ENCODE results near the gene CERS6.

Gene CERS6

GRCh38 chr2:168538133-168538532 lies 82.1 kb downstream of the CERS6 start:
- H3K27ac Mint-ChIP-seq (ENCODE audit: low read depth) = no peak overlapping the region
- H3K4me1 Mint-ChIP-seq = peaks cover 16% of the 10 kb centered on the region
- DNase-seq (ENCODE audit: low spot score in 2 of 2) (no peak), ATAC-seq (replicated peaks; ENCODE audit: extremely low read depth, poor library complexity, severe bottlenecking) (no peak)
- no peaks in the 10 kb centered on the region for H3K36me3 Mint-ChIP-seq (ENCODE audit: insufficient read depth)
- peaks cover 4% of the 10 kb centered on the region for H3K9me3 Mint-ChIP-seq
- H3K4me3 Mint-ChIP-seq = no peak overlapping the region
- no peaks in the 10 kb centered on the region for H3K27me3 Mint-ChIP-seq

DNA sequence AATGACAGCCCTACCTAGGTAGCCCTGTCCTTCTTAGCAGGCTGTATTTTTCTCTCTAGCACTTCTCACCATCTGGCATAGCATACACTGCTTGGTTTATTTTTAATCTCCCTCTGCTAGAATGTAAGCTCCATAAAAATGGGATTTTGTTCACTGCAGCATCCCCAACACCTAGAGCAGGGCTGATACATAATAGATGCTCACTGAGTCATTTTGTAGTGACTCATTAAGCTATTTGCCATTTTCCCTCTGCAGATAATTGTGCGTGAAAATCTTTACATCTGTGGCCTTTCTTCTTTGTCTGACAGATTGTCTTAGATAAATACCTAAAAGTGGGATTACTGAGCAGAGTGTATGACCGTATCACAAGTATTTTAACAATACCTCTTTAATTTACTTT lies 82.5 kb downstream of the CERS6 start:
- H3K27ac Mint-ChIP-seq (ENCODE audit: low read depth) = no peak overlapping the region
- no peak overlapping the region for H3K4me3 Mint-ChIP-seq
- H3K4me1 Mint-ChIP-seq = peaks cover 12% of the 10 kb centered on the region
- peaks cover 4% of the 10 kb centered on the region for H3K9me3 Mint-ChIP-seq
- no peaks in the 10 kb centered on the region for H3K36me3 Mint-ChIP-seq (ENCODE audit: insufficient read depth)
- ATAC-seq (replicated peaks; ENCODE audit: extremely low read depth, poor library complexity, severe bottlenecking) (no peak), DNase-seq (ENCODE audit: low spot score in 2 of 2) (no peak)
- H3K27me3 Mint-ChIP-seq = no peaks in the 10 kb centered on the region

DNA sequence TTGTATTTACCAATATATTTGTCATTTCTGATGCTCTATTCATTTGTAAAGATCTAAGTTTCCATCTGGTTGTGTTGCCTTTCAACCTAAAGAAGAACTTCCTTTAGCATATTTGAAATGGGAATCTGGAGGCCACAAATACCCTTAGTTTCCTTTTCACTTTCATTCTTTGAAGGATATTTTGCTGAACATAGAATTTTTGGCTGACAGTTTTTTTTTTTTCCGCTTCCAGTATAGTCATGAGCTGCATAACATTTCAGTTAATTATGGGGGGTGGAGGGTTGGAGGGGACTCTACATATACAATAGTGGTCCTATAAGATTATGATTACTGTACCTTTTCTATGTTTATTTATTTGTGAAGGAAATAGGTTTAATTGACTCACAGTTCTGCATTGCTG lies 83.9 kb downstream of the CERS6 start:
- H3K4me3 Mint-ChIP-seq = no peak overlapping the region
- no peak overlapping the region for H3K27ac Mint-ChIP-seq (ENCODE audit: low read depth)

GRCh38 chr2:168541858-168542257 lies 85.8 kb downstream of the CERS6 start:
- Mint-ChIP-seq H3K9me3 (peaks cover 4% of the 10 kb centered on the region), H3K36me3 (ENCODE audit: insufficient read depth) (no peaks in the 10 kb centered on the region), H3K27ac (ENCODE audit: low read depth) (no peak overlapping the region), H3K4me3 (no peak overlapping the region), H3K27me3 (no peaks in the 10 kb centered on the region), H3K4me1 (peaks cover 7% of the 10 kb centered on the region)
- no peak for ATAC-seq (replicated peaks; ENCODE audit: extremely low read depth, poor library complexity, severe bottlenecking)
- no peak for DNase-seq (ENCODE audit: low spot score in 2 of 2)

More for the DNA sequence above, 83.9 kb downstream of the CERS6 start:
- peaks cover 4% of the 10 kb centered on the region for H3K9me3 Mint-ChIP-seq
- no peaks in the 10 kb centered on the region for H3K27me3 Mint-ChIP-seq
- DNase-seq (ENCODE audit: low spot score in 2 of 2) (no peak), ATAC-seq (replicated peaks; ENCODE audit: extremely low read depth, poor library complexity, severe bottlenecking) (no peak)
- H3K4me1 Mint-ChIP-seq = peaks cover 7% of the 10 kb centered on the region
- H3K36me3 Mint-ChIP-seq (ENCODE audit: insufficient read depth) = no peaks in the 10 kb centered on the region

DNA sequence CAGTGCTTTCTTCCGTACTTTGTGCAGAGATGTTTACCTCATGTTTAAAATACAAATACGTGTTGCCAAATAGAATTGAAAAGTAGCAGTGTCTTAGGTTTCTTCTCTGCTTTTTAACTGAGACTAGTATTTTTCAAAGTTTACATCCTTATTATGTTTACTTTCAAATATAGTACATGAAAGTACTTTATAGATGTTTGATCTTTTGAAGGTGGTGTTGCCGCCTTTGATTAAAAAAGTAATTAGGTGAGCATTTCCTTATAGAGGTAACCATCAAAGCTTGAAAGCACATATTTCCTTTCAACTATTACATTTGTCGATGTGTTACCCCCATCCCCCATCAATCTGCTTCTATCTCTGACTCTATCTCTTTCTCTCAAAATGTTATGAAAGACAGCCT lies 87.0 kb downstream of the CERS6 start:
- ATAC-seq (replicated peaks; ENCODE audit: extremely low read depth, poor library complexity, severe bottlenecking) (no peak), DNase-seq (ENCODE audit: low spot score in 2 of 2) (no peak)
- peaks cover 4% of the 10 kb centered on the region for H3K9me3 Mint-ChIP-seq
- H3K4me3 Mint-ChIP-seq = no peak overlapping the region
- no peaks in the 10 kb centered on the region for H3K27me3 Mint-ChIP-seq
- no peaks in the 10 kb centered on the region for H3K36me3 Mint-ChIP-seq (ENCODE audit: insufficient read depth)
- peaks cover 1% of the 10 kb centered on the region for H3K4me1 Mint-ChIP-seq
- no peak overlapping the region for H3K27ac Mint-ChIP-seq (ENCODE audit: low read depth)

DNA sequence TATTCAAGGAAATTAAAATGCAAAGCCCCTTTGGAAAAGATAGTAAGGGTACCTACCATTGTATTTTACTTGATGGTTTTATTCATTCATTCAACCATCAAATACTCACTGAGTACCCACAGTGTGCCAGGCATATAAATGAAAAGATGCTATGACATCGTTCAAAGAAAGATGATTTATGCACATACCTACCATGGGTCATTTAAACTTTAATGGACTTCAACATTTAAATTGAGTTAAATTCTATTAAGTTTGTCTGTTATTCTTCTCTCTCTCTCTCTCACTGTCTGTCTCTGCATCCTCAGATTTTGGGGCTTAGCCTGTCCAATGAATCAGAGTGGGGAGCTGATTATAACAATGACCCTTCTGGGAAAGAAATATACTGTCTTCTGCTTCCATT lies 87.9 kb downstream of the CERS6 start:
- Mint-ChIP-seq H3K36me3 (ENCODE audit: insufficient read depth) (no peaks in the 10 kb centered on the region), H3K4me3 (no peak overlapping the region), H3K27me3 (no peaks in the 10 kb centered on the region), H3K4me1 (no peaks in the 10 kb centered on the region), H3K9me3 (peaks cover 4% of the 10 kb centered on the region), H3K27ac (ENCODE audit: low read depth) (no peak overlapping the region)
- ATAC-seq (replicated peaks; ENCODE audit: extremely low read depth, poor library complexity, severe bottlenecking) (no peak), DNase-seq (ENCODE audit: low spot score in 2 of 2) (no peak)

- no peaks in the 10 kb centered on the region for H3K4me1 Mint-ChIP-seq
- H3K27ac Mint-ChIP-seq (ENCODE audit: low read depth) = no peak overlapping the region
- H3K36me3 Mint-ChIP-seq (ENCODE audit: insufficient read depth) = no peaks in the 10 kb centered on the region
- H3K4me3 Mint-ChIP-seq = no peak overlapping the region
- DNase-seq (ENCODE audit: low spot score in 2 of 2) (no peak), ATAC-seq (replicated peaks; ENCODE audit: extremely low read depth, poor library complexity, severe bottlenecking) (no peak)
- H3K9me3 Mint-ChIP-seq = peaks cover 3% of the 10 kb centered on the region
- no peaks in the 10 kb centered on the region for H3K27me3 Mint-ChIP-seq
These were observed 89.5 kb downstream of the CERS6 start for GRCh38 chr2:168545439-168546082.

- no peaks in the 10 kb centered on the region for H3K36me3 Mint-ChIP-seq (ENCODE audit: insufficient read depth)
- H3K27ac Mint-ChIP-seq (ENCODE audit: low read depth) = no peak overlapping the region
- no peak overlapping the region for H3K4me3 Mint-ChIP-seq
- no peaks in the 10 kb centered on the region for H3K27me3 Mint-ChIP-seq
- ATAC-seq (replicated peaks; ENCODE audit: extremely low read depth, poor library complexity, severe bottlenecking) = no peak
- no peaks in the 10 kb centered on the region for H3K4me1 Mint-ChIP-seq
- DNase-seq (ENCODE audit: low spot score in 2 of 2) = no peak
- no peaks in the 10 kb centered on the region for H3K9me3 Mint-ChIP-seq
These were observed 94.6 kb downstream of the CERS6 start for GRCh38 chr2:168550670-168551069.

DNA sequence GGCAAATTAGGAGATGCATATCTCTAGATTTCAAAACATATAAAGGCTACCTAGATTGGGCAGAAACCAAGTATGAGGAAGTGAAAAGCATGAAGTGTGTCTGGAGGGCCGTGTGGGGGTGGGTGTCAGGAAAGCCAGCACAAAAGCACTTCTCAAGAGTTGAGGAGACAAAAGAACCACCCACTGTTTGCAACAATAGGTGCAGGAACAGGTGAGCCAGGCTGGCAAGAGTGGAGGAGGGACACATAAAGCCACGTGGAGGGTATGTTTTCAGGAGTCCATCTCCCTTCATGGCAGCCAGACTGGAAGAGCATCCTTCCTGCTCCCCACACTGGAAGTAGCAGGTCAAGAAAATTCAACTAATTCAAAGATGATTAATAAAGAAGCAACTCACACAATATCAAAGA lies 96.4 kb downstream of the CERS6 start:
- Mint-ChIP-seq H3K27me3 (no peaks in the 10 kb centered on the region), H3K4me1 (no peaks in the 10 kb centered on the region), H3K4me3 (no peak overlapping the region), H3K27ac (ENCODE audit: low read depth) (no peak overlapping the region), H3K36me3 (ENCODE audit: insufficient read depth) (no peaks in the 10 kb centered on the region), H3K9me3 (no peaks in the 10 kb centered on the region)
- ATAC-seq (replicated peaks; ENCODE audit: extremely low read depth, poor library complexity, severe bottlenecking) = no peak
- DNase-seq (ENCODE audit: low spot score in 2 of 2) = no peak

DNA sequence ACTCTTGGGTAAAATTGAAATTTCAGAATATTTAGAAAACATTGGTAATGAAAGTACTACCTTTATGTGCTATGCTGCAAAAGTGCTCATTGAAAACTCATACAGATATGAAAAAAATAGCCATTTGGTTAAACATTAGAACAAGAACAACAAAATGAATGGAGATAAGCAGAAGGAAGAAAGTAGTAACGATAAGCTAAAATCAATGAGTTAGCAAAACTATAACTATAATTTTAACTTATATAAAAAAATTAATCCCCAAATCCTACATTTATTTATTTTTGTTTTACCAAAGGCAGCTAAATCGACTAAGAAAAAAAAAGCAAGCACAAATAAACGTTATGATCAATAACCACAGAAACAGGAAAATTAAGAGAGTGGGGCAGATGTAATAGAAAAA lies 99.2 kb downstream of the CERS6 start:
- ATAC-seq (replicated peaks; ENCODE audit: extremely low read depth, poor library complexity, severe bottlenecking) = no peak
- H3K27ac Mint-ChIP-seq (ENCODE audit: low read depth) = no peak overlapping the region

GRCh38 chr2:168559187-168559586 lies 103.1 kb downstream of the CERS6 start:
- no peaks in the 10 kb centered on the region for H3K27me3 Mint-ChIP-seq
- no peaks in the 10 kb centered on the region for H3K9me3 Mint-ChIP-seq
- DNase-seq (ENCODE audit: low spot score in 2 of 2) (no peak), ATAC-seq (replicated peaks; ENCODE audit: extremely low read depth, poor library complexity, severe bottlenecking) (no peak)
- H3K4me1 Mint-ChIP-seq = no peaks in the 10 kb centered on the region
- peaks cover 4% of the 10 kb centered on the region for H3K36me3 Mint-ChIP-seq (ENCODE audit: insufficient read depth)
- no peak overlapping the region for H3K4me3 Mint-ChIP-seq
- no peak overlapping the region for H3K27ac Mint-ChIP-seq (ENCODE audit: low read depth)

More for the DNA sequence above, 99.2 kb downstream of the CERS6 start:
- H3K36me3 Mint-ChIP-seq (ENCODE audit: insufficient read depth) = peaks cover 1% of the 10 kb centered on the region
- H3K9me3 Mint-ChIP-seq = no peaks in the 10 kb centered on the region
- no peak for DNase-seq (ENCODE audit: low spot score in 2 of 2)
- no peaks in the 10 kb centered on the region for H3K27me3 Mint-ChIP-seq
- no peak overlapping the region for H3K4me3 Mint-ChIP-seq
- H3K4me1 Mint-ChIP-seq = no peaks in the 10 kb centered on the region

- DNase-seq (ENCODE audit: low spot score in 2 of 2) = no peak
- H3K9me3 Mint-ChIP-seq = no peaks in the 10 kb centered on the region
- H3K4me3 Mint-ChIP-seq = no peak overlapping the region
- H3K4me1 Mint-ChIP-seq = no peaks in the 10 kb centered on the region
- H3K27me3 Mint-ChIP-seq = no peaks in the 10 kb centered on the region
- ATAC-seq (replicated peaks; ENCODE audit: extremely low read depth, poor library complexity, severe bottlenecking) = no peak
- H3K27ac Mint-ChIP-seq (ENCODE audit: low read depth) = no peak overlapping the region
- H3K36me3 Mint-ChIP-seq (ENCODE audit: insufficient read depth) = peaks cover 4% of the 10 kb centered on the region
These were observed 104.9 kb downstream of the CERS6 start for GRCh38 chr2:168560817-168561499.

DNA sequence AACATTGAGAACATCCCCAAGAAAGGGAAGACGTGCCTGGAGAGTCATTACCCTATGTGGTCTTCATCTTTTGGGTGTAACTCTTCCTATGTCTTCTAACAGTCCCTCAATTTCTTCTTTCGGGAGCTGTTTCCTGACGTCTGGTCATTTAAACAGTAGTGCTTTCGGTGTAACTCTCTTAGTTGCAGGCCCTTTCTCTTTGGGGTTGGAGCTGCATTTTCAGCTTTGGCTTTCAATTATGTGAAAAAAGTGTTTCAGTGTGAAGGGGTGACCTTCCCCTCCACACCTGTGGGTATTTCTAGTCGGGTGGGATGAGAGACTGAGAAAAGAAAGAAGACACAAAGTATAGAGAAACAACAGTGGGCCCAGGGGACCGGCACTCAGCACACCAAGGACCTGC lies 105.9 kb downstream of the CERS6 start:
- peaks cover 4% of the 10 kb centered on the region for H3K36me3 Mint-ChIP-seq (ENCODE audit: insufficient read depth)
- ATAC-seq (replicated peaks; ENCODE audit: extremely low read depth, poor library complexity, severe bottlenecking) (no peak), DNase-seq (ENCODE audit: low spot score in 2 of 2) (no peak)
- H3K27ac Mint-ChIP-seq (ENCODE audit: low read depth) = no peak overlapping the region
- H3K4me1 Mint-ChIP-seq = no peaks in the 10 kb centered on the region
- no peak overlapping the region for H3K4me3 Mint-ChIP-seq
- no peaks in the 10 kb centered on the region for H3K27me3 Mint-ChIP-seq
- H3K9me3 Mint-ChIP-seq = no peaks in the 10 kb centered on the region

Measured in central memory CD8-positive, alpha-beta T cell (primary cell).